IMR-90 (cell line): ENCODE results near the gene GPR32.

ENCODE experiments used
- CEBPB ChIP-seq: IDR thresholded peaks from 2 replicates; pipeline ENCODE4 v1.6.1; 2012; ENCODE audit warnings: low read depth, low read length, improper control_type of control experiment
- CTCF ChIP-seq: conservative IDR thresholded peaks from 2 replicates; pipeline ENCODE4 v1.5.1; 2012; ENCODE audit warnings: mild to moderate bottlenecking, low read depth, low read length, improper control_type of control experiment
- ELK1 ChIP-seq: fragments of 150-350 bp; IDR thresholded peaks from 2 replicates; pipeline ENCODE4 v1.6.1; 2016; ENCODE audit warnings: low read depth, mild to moderate bottlenecking, low read length, moderate library complexity, borderline replicate concordance
- MXI1 ChIP-seq: IDR thresholded peaks from 2 replicates; pipeline ENCODE4 v1.6.1; 2012; ENCODE audit warnings: low read depth, mild to moderate bottlenecking, low read length, moderate library complexity, borderline replicate concordance
- NFE2L2 ChIP-seq: fragments of 150-350 bp; IDR thresholded peaks from 2 replicates; pipeline ENCODE4 v1.6.1; 2016; ENCODE audit warnings: low read depth, mild to moderate bottlenecking, low read length
- POLR2A ChIP-seq: IDR thresholded peaks from 2 replicates; pipeline ENCODE4 v1.6.1; 2012; ENCODE audit warnings: mild to moderate bottlenecking, low read depth, low read length
- RAD21 ChIP-seq: IDR thresholded peaks from 2 replicates; pipeline ENCODE4 v1.6.1; 2012; ENCODE audit warnings: low read length, improper control_type of control experiment
- RFX5 ChIP-seq: IDR thresholded peaks from 2 replicates; pipeline ENCODE4 v1.8.0; 2012; ENCODE audit warnings: low read depth, mild to moderate bottlenecking, low read length, moderate library complexity

DNA sequence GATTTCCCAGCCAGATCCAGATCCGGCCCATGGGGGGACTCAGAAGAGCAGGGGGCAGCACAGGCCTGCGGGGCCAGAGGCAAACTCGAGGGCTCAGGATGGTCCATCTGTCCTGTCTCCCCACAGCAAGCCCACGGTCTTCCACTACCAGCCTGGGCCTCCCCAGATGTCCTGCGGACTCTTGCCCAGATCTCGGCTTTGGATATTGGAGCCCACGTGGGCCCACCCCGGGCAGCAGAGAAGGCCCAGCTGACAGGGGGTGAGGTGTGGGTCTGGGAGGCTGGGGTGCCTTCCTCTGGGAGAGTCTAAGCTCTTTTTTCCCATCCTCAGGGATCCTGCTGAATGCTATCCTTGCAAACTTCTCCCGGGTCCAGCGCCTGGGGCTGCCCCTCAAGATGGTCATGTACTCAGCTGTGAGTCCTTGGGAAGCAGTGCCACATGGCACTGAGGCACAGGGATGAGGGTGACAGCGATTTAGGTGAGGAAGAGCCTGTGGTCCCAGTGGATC lies 23.3 kb downstream of the GPR32 start:
- TF ChIP-seq POLR2A (no peak), NFE2L2 (no peak), MXI1 (no peak), CTCF (no peak), RFX5 (no peak), CEBPB (no peak), RAD21 (no peak), ELK1 (no peak)
